HepG2 (cell line): Measurements from ENCODE around the gene MMS19. TPM values are rescaled to one million over a fixed set of nuclear protein-coding genes. Genes with fewer than 3 reads are reported as not detected.
A peak's percentile ranks its signal among the peaks of the same experiment; 100 is the strongest.

Experiments used
- ATAC-seq: fragments of 200-7000 bp; cut with Tn5 transposase; 3 replicates; pipeline ENCODE4 v1.9.1; 2020; ENCODE audit warnings: mild to moderate bottlenecking, moderate library complexity
- BruUV-seq: library from RNA; stranded (reverse); fragments of 400-500 nt; replicated peaks from 2 replicates; lab custom pipeline; 2021; lab: Mats Ljungman, UMichigan
- CTCF ChIA-PET: fragments of 300-600 bp; formaldehyde crosslinking; extraction: SDS; loops from one replicate; lab custom pipeline; 2021; ENCODE audit warnings: low total read pairs, inconsistent platforms, low intra/inter-chr PET ratio; lab: Yijun Ruan, JAX
- POLR2A ChIA-PET: fragments of 350-600 bp; sonication (Branson Sonifier 250); formaldehyde crosslinking; loops from one replicate; lab custom pipeline; 2020; ENCODE audit warnings: antibody characterized with exemption, inconsistent platforms; lab: Yijun Ruan, JAX
- DNase-seq: peaks from one replicate; pipeline ENCODE4 v3.0.0-alpha.2; 2015; ENCODE audit warnings: low spot score
- FAIRE-seq: peaks from 3 replicates; lab custom pipeline; 2011; peaks lifted over from hg19 to GRCh38; lab: Jason Lieb, UNC
- H2AFZ ChIP-seq: one replicate; pipeline ENCODE4 v1.6.1; 2011; ENCODE audit warnings: low read length, inconsistent platforms
- H3K27ac ChIP-seq: fragments of 300-600 bp; 3 replicates; pipeline ENCODE4 v1.8.0; 2011; ENCODE audit warnings: mixed run types, mild to moderate bottlenecking, mixed read lengths, low read length, inconsistent platforms; ENCODE audit not compliant: insufficient read depth; ENCODE audit errors: extremely low read length
- H3K27me3 ChIP-seq, 2 experiments: fragments of 200-600 bp in 1 of 2; 2 replicates in 1 of 2; 3 replicates in 1 of 2; pipeline versions ENCODE4 v1.6.0 to v1.8.0; 2011; ENCODE audit warnings: low read length in 2 of 2, mild to moderate bottlenecking in 2 of 2, moderate library complexity in 2 of 2, inconsistent platforms in 1 of 2; ENCODE audit not compliant: insufficient read depth in 2 of 2, control insufficient read depth in 1 of 2
- H3K36me3 ChIP-seq, 2 experiments: fragments of 200-600 bp in 1 of 2; replicated peaks in 1 of 2; 2 replicates in 1 of 2; 3 replicates in 1 of 2; pipeline versions ENCODE4 v1.5.1 to v1.8.0; 2011; ENCODE audit warnings: low read length in 2 of 2, inconsistent platforms in 1 of 2; ENCODE audit not compliant: insufficient read depth in 2 of 2, control insufficient read depth in 1 of 2
- H3K4me1 ChIP-seq: 2 replicates; pipeline ENCODE4 v1.5.1; 2012; ENCODE audit warnings: low read length, inconsistent platforms; ENCODE audit not compliant: insufficient read depth
- H3K4me2 ChIP-seq: 2 replicates; pipeline ENCODE4 v1.6.0; 2011; ENCODE audit warnings: low read depth, low read length, inconsistent platforms
- H3K4me3 ChIP-seq, 3 experiments: fragments of 200-600 bp in 1 of 3; sonication (generic), shearing (Covaris generic) in 1 of 3; replicated peaks in 1 of 3; 2 replicates each; pipeline ENCODE4 v1.5.1; 2011 to 2016; ENCODE audit warnings: low read length in 3 of 3, inconsistent platforms in 2 of 3, low read depth in 2 of 3, mild to moderate bottlenecking in 2 of 3, control low read depth in 1 of 3, mixed read lengths in 1 of 3; ENCODE audit not compliant: insufficient read depth in 1 of 3
- H3K79me2 ChIP-seq: one replicate; pipeline ENCODE4 v1.6.1; 2011; ENCODE audit warnings: low read length, inconsistent platforms; ENCODE audit not compliant: insufficient read depth
- H3K9ac ChIP-seq: 2 replicates; pipeline ENCODE4 v1.6.0; 2011; ENCODE audit warnings: mild to moderate bottlenecking, low read depth, low read length, inconsistent platforms; ENCODE audit not compliant: insufficient read depth
- H3K9me3 ChIP-seq: 2 replicates; pipeline ENCODE4 v1.5.1; 2012; ENCODE audit warnings: mild to moderate bottlenecking, low read length
- H4K20me1 ChIP-seq: 2 replicates; pipeline ENCODE4 v1.6.0; 2011; ENCODE audit warnings: inconsistent platforms, mild to moderate bottlenecking, low read length, moderate library complexity; ENCODE audit not compliant: insufficient read depth
- CTCF ChIP-seq: sonication (generic); formaldehyde crosslinking; IDR thresholded peaks from 2 replicates; pipeline ENCODE4 v1.5.0; 2020; ENCODE audit warnings: mild to moderate bottlenecking, missing genetic modification reagents, moderate library complexity
- E2F2 ChIP-seq: sonication (generic); formaldehyde crosslinking; IDR thresholded peaks from 2 replicates; pipeline ENCODE4 v1.4.0; 2020; ENCODE audit warnings: missing genetic modification reagents, borderline replicate concordance
- POLR2G ChIP-seq: fragments of 200-400 bp; formaldehyde crosslinking; IDR thresholded peaks from 2 replicates; pipeline ENCODE4 v1.6.1; 2018; ENCODE audit warnings: mild to moderate bottlenecking, low read depth, low read length, moderate library complexity
- RBM22 ChIP-seq: fragments of 200-400 bp; formaldehyde crosslinking; optimal IDR thresholded peaks from 2 replicates; pipeline ENCODE3; 2017; ENCODE audit warnings: mild to moderate bottlenecking, low read length, moderate library complexity
- ZBTB40 ChIP-seq, 2 experiments: fragments of 450-650 bp in 1 of 2; sonication (generic) in 1 of 2; formaldehyde crosslinking in 1 of 2; IDR thresholded peaks; 2 replicates each; pipeline versions ENCODE4 v1.6.1 to v1.8.0; 2016 to 2022; ENCODE audit warnings: antibody characterized with exemption in 1 of 2, mild to moderate bottlenecking in 1 of 2, missing genetic modification reagents in 1 of 2
- ZNF251 ChIP-seq: sonication (generic); formaldehyde crosslinking; IDR thresholded peaks from 2 replicates; pipeline ENCODE4 v1.9.0; 2021; ENCODE audit warnings: mild to moderate bottlenecking, missing genetic modification reagents
- WGBS: methylation state at CpG from one replicate; pipeline ENCODE4 v1.1.6; 2017; ENCODE audit warnings: low lambda C conversion rate; 5-methylcytosine and 5-hydroxymethylcytosine counted together
- in situ Hi-C: cut with HindIII; loops from 2 replicates; pipeline ENCODE4 v1.10.0; 2017; ENCODE audit warnings: low pct_unique_long_range_greater_than_20kb; ENCODE audit not compliant: extremely low pct_ligation_motif_present
- intact Hi-C: fragments of 100-400 bp; cut with micrococcal nuclease; formaldehyde crosslinking; loops from one replicate; pipeline ENCODE4 v1.10.0; 2022; ENCODE audit not compliant: unreplicated experiment
- polyA plus RNA-seq, 8 experiments: library from polyadenylated mRNA; depleted of rRNA in 3 of 8; stranded (reverse) in 7 of 8; unstranded in 1 of 8; fragments of >200 nt; fragmentation: Illumina TruSeq in 4 of 8; extraction: Trizol in 4 of 8; gene quantifications; 2 replicates each; pipeline versions ENCODE4 v1.2.1 to v1.2.3, GENCODE V29; 2011 to 2016; ENCODE audit warnings: low read depth in 4 of 8, missing spikeins in 1 of 8, mixed read lengths in 1 of 8; ENCODE audit not compliant: insufficient read depth in 1 of 8
- total RNA-seq, 5 experiments: library from RNA; depleted of rRNA; stranded (reverse); fragments of >200 nt; fragmentation: Illumina TruSeq; extraction: Trizol; gene quantifications; 2 replicates each; pipeline ENCODE4 v1.2.3, GENCODE V29; 2016; ENCODE audit warnings: low read depth in 1 of 5

MMS19 gene
- total and polyA plus RNA-seq, 2 of the 13 experiments (the other 11 are each of a cell fraction or from before 2014, with no cell fraction given): 76.4 to 107 TPM

GRCh38 chr10:97454330-97455036 lies 43.7 kb downstream of the MMS19 start:
- no peaks in the 10 kb centered on the region for H3K27me3 ChIP-seq
- CTCF ChIA-PET: no interaction called here
- no peak overlapping the region for H3K4me3 ChIP-seq
- no peak overlapping the region for H3K27ac ChIP-seq
- intact Hi-C loops: no loop called here
- no peaks in the 10 kb centered on the region for H3K4me1 ChIP-seq
- ATAC-seq: no peak; the same call in 2 of the 3 replicates
- no peak overlapping the region for H2AFZ ChIP-seq
- in situ Hi-C loops: no loop called here
- peaks cover 6% of the 10 kb centered on the region for H3K79me2 ChIP-seq
- 92% methylated on average over 3 of the region's 3 CpGs for WGBS
- no peak for DNase-seq
- H3K9ac ChIP-seq: no peak overlapping the region
- BruUV-seq: no TSS peak
- no peak for FAIRE-seq
- TF ChIP-seq RBM22 (peak; percentile 50), ZNF251 (CRISPR knock-in tag) (no peak), ZBTB40 (IDR thresholded peaks at IDR 0.05) (no peak), ZBTB40 (CRISPR knock-in tag; IDR thresholded peaks at IDR 0.05) (no peak), CTCF (CRISPR knock-in tag) (no peak), POLR2G (peak; percentile 42; the same call in 1 of the 2 replicates), E2F2 (CRISPR knock-in tag) (no peak)
- TF ChIP-seq, all 625 proteins: peak for 2
- POLR2A ChIA-PET: no interaction called here
- Histone ChIP-seq H4K20me1 (no peaks in the 10 kb centered on the region; the same call in 1 of the 2 replicates), H3K9me3 (no peaks in the 10 kb centered on the region), H3K36me3 (peaks cover 36 to 81% of the 10 kb centered on the region in 2 experiments), H3K4me2 (no peak overlapping the region)
